ENCODE data around the gene ZNF385D.

ZNF385D gene

DNA sequence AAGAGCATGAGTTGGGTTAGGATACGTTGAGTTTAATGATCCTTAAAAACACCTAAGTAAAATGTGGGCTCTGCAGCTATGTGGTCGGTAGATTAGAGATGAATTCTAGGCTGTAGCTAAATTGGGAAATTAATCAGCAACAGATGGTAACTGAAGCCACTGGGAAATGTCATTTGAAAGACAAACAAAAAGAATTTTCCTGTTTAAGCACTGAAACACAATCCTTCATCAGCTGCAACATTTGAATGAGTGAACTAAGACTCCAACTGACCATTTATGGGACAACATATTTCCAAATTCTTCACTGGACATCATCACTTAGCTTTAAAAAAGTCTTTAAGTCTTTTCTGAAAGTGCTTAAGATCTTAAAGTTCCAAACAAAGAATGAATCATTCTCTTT, 226.9 kb downstream of the ZNF385D start:
- TF ChIP-seq, protein P1, sequence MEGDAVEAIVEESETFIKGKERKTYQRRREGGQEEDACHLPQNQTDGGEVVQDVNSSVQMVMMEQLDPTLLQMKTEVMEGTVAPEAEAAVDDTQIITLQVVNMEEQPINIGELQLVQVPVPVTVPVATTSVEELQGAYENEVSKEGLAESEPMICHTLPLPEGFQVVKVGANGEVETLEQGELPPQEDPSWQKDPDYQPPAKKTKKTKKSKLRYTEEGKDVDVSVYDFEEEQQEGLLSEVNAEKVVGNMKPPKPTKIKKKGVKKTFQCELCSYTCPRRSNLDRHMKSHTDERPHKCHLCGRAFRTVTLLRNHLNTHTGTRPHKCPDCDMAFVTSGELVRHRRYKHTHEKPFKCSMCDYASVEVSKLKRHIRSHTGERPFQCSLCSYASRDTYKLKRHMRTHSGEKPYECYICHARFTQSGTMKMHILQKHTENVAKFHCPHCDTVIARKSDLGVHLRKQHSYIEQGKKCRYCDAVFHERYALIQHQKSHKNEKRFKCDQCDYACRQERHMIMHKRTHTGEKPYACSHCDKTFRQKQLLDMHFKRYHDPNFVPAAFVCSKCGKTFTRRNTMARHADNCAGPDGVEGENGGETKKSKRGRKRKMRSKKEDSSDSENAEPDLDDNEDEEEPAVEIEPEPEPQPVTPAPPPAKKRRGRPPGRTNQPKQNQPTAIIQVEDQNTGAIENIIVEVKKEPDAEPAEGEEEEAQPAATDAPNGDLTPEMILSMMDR (conservative IDR thresholded peaks at IDR 0.05; ENCODE audit: low read depth), result no peak
- ChIA-PET POLR2A (ENCODE audit: low non-redundant PET) (no interaction called here), CTCF (no interaction called here)
- H3K27ac ChIP-seq, result no peak overlapping the region
- no peak for DNase-seq (ENCODE audit: low spot score)

DNA sequence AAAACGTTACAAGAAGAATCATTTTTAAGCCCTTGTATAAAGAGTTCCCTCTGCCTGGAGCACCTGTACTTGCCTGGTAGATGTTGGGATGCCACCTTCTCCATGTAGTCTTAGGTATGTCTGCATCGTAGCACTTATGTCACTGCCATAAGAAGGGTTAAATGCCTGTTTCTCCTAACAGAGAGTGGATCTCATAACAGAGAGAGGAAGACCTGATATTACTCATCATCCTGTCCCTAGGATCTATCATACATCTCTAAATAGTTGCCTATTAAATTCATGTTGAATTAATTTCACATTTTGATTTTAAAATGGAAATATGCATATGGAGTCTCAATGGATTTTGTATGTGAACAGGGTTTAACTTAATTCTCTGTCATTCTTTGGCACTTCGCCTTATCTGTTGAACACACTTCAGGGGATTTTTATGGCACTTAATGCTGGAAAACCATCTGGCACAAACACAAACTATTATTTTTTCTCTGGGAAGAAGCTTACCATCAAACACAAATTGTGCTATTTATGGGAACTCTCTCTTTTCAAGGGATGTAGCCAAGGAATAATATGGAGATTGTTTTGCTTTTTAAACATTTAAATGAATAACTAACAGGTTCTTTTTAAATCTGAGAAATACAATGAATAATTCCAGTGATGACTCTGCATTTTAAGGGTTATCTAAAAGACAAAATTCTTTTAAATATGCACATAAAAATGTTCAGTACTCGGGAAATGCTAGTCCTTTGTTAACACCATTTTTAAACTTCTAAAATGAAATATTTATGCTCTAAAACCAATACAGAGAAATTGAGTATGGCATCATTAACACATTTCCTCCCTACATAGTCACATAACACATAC, 230.7 kb downstream of the ZNF385D start:
- ChIA-PET CTCF (no interaction called here), POLR2A (ENCODE audit: low non-redundant PET) (no interaction called here)
- no peak overlapping the region for H3K27ac ChIP-seq
- DNase-seq (ENCODE audit: low spot score), result no peak
- TF ChIP-seq, protein P1 (conservative IDR thresholded peaks at IDR 0.05; ENCODE audit: low read depth), result no peak

DNA sequence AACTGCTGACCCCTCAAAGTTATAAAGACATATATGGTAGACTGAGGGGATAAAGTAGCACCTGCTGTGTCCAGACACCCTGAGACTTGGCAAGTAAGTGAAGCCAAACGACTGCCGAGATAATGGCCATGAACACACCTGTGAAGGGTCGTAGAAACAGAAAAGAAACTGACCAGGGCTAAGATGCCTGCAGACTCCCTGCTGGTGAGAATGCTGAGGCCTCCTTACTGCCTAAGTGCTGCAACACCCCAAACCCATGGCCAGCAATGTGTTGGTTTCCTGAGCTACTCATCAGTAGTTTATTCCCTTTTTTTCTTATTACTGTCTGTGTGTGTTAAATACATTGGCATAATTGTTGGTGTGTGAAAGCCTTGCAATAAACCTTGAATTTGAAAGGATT, 233.8 kb downstream of the ZNF385D start:
- TF ChIP-seq, protein P1 (conservative IDR thresholded peaks at IDR 0.05; ENCODE audit: low read depth), result no peak
- no peak overlapping the region for H3K27ac ChIP-seq
- DNase-seq (ENCODE audit: low spot score), result no peak
- POLR2A ChIA-PET (ENCODE audit: low non-redundant PET), result no interaction called here
- CTCF ChIA-PET, result no interaction called here

DNA sequence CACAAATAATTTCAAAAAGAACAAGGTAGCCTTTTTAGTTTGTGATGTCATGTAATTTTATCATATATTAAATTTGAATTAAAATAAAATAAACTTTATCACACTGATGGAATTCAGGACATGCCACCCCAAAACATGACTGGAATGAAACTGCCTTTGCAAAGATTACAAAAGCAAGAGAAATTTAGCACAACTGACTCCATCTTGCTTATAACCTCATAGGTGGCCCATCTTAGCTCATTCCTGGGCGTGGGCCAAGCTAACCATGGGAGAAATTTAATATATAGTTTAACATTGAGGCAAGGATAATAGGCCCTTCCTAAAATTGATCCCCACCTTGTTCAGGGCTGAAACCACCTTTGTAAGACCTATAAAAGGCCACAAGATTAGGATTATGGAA, 235.6 kb downstream of the ZNF385D start:
- ChIA-PET POLR2A (ENCODE audit: low non-redundant PET) (no interaction called here), CTCF (no interaction called here)
- no peak for DNase-seq (ENCODE audit: low spot score)
- TF ChIP-seq, protein P1 (conservative IDR thresholded peaks at IDR 0.05; ENCODE audit: low read depth), result no peak
- H3K27ac ChIP-seq, result no peak overlapping the region

DNA sequence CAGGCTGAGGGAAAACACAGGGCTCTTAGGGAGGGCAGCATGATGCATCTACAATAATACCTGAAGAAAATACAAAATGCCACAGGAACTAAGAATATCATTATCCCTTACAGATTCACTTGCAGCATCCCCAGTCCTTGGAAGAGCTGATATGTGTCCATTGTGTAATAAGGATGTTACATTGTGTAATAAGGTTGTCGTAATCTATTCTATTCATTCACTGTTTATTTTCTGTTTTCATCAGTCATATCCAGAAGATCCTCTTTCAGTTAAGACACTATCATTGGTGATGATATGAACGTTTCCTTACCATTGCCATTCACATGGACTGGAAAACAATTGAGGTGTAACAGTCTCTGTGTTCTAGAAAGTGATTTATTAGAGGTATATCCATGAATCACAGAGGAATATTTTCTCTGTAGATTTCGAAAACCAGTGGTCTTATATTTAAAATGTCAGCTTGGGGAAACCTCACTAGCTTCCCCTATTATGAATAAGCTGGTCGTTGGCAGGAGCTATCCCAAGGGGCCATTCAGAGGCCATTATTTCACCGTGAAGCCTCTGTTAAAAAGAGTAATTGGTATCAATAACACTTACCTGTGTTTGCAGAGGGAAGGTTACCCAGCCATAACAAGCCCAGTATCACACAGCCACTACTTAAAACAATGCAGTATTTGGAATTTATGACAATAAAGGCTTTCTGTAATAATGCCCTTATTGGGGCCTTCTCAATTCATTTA, 241.1 kb downstream of the ZNF385D start:
- POLR2A ChIA-PET (ENCODE audit: low non-redundant PET), result no interaction called here
- TF ChIP-seq, protein P1 (conservative IDR thresholded peaks at IDR 0.05; ENCODE audit: low read depth), result no peak
- DNase-seq (ENCODE audit: low spot score), result no peak

DNA sequence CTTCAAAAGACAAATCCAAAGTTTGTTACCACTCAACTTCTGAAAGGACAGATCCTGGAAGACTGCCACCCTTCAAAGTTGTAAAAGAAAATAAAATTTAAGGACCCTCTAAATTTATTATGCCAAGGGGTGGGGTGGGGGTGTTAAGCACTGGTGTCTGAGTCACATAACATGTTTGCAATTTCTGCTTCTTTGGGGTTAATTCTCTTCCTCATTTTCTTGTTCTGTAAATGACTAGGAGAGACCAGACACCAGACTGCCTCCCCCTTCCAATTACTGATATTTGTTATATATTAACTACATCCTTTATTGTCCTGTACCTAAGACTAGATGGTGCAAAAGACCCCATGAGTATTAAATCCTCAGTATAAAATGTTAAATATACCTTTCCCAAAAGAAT, 242.8 kb downstream of the ZNF385D start:
- no peak overlapping the region for H3K27ac ChIP-seq
- TF ChIP-seq, protein P1 (conservative IDR thresholded peaks at IDR 0.05; ENCODE audit: low read depth), result no peak
- POLR2A ChIA-PET (ENCODE audit: low non-redundant PET), result no interaction called here
- CTCF ChIA-PET, result no interaction called here
- no peak for DNase-seq (ENCODE audit: low spot score)

More for the DNA sequence above, 241.1 kb downstream of the ZNF385D start:
- H3K27ac ChIP-seq, result no peak overlapping the region
- CTCF ChIA-PET, result no interaction called here

All from RWPE1 (cell line).